Smooth muscle cell (in vitro differentiated cells): ENCODE results near the gene PPP6R1. TPM values are rescaled to one million over a fixed set of nuclear protein-coding genes. Genes with fewer than 3 reads are reported as not detected.

ENCODE experiments used
- DNase-seq: peaks from one replicate; lab custom pipeline; 2025; ENCODE audit not compliant: unreplicated experiment; lab: John Stamatoyannopoulos, UW
- H2AFZ ChIP-seq: fragments of 200-600 bp; sonication (generic); 2 replicates; pipeline ENCODE4 v1.6.0; 2016; ENCODE audit warnings: antibody characterized with exemption, low read depth, mild to moderate bottlenecking
- H3F3A ChIP-seq: fragments of 200-600 bp; sonication (generic); 2 replicates; pipeline ENCODE4 v1.6.0; 2017; ENCODE audit warnings: antibody characterized with exemption, low read depth
- H3K27ac ChIP-seq: fragments of 200-600 bp; sonication (generic); 2 replicates; pipeline ENCODE4 v1.5.1; 2016; ENCODE audit warnings: low read depth, mild to moderate bottlenecking
- H3K27me3 ChIP-seq: fragments of 200-600 bp; sonication (generic); 2 replicates; pipeline ENCODE4 v1.6.1; 2016; ENCODE audit warnings: low read depth, mild to moderate bottlenecking
- H3K36me3 ChIP-seq: fragments of 200-600 bp; sonication (generic); 2 replicates; pipeline ENCODE4 v1.5.1; 2016; ENCODE audit warnings: low read depth
- H3K4me1 ChIP-seq: fragments of 200-600 bp; sonication (generic); 2 replicates; pipeline ENCODE4 v1.5.1; 2016; ENCODE audit warnings: low read depth
- H3K4me2 ChIP-seq: fragments of 200-600 bp; sonication (generic); 2 replicates; pipeline ENCODE4 v1.6.0; 2016; ENCODE audit warnings: mild to moderate bottlenecking
- H3K4me3 ChIP-seq: fragments of 200-600 bp; sonication (generic); 2 replicates; pipeline ENCODE4 v1.5.1; 2016; ENCODE audit warnings: mild to moderate bottlenecking
- H3K79me2 ChIP-seq: fragments of 200-600 bp; sonication (generic); 2 replicates; pipeline ENCODE4 v1.6.0; 2016; ENCODE audit warnings: low read depth, mild to moderate bottlenecking
- H3K9ac ChIP-seq: fragments of 200-600 bp; sonication (generic); 2 replicates; pipeline ENCODE4 v1.6.0; 2016; ENCODE audit warnings: low read depth
- H3K9me3 ChIP-seq: fragments of 200-600 bp; sonication (generic); replicated peaks from 2 replicates; pipeline ENCODE4 v1.5.1; 2016; ENCODE audit warnings: low read depth
- H4K20me1 ChIP-seq: fragments of 200-600 bp; sonication (generic); 2 replicates; pipeline ENCODE4 v1.6.0; 2016; ENCODE audit warnings: low read depth
- WGBS: methylation state at CpG from one replicate; pipeline ENCODE4 v1.1.7; 2016; ENCODE audit warnings: low lambda C conversion rate; 5-methylcytosine and 5-hydroxymethylcytosine counted together
- polyA plus RNA-seq: library from polyadenylated mRNA; unstranded; fragments of >200 nt; fragmentation: Nextera tagmentation; extraction: Ambion mirVana; gene quantifications from 2 replicates; pipeline ENCODE4 v1.2.1, GENCODE V29; 2016
- total RNA-seq: library from RNA; depleted of rRNA; stranded (reverse); fragments of >200 nt; gene quantifications from 2 replicates; pipeline ENCODE4 v1.2.3, GENCODE V29; 2014
- TF ChIP-seq, protein P1 (sequence below): fragments of 200-600 bp; sonication (generic); IDR thresholded peaks from 2 replicates; pipeline ENCODE4 v1.5.1; 2017; ENCODE audit warnings: borderline replicate concordance, mild to moderate bottlenecking, antibody characterized with exemption; ENCODE audit not compliant: insufficient read depth, poor library complexity, severe bottlenecking

The PPP6R1 gene
- total and polyA plus RNA-seq, 2 experiments from 2014 or later = 31.1 to 58.0 TPM

DNA sequence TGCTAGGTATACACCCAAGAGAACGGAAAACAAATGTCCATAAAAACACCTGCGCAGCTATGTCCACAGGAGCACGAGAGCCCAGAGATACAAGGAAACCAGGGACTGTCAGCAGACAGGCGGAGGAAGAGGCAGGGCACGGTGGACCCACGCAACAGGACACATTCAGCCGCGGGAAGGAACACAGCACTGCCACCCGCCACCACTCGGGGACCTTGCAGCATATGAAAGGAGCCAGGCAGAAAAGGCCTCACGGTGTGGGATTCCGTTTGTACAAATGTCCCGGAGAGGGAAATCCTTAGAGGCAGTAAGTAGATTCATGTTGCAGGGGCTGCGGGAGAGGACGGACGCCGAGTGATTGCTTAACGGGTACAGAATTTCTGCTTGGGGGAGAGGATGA lies 13.3 kb upstream of the PPP6R1 start:
- no peak overlapping the region for H3K9ac ChIP-seq
- H3K9me3 ChIP-seq = no peaks in the 10 kb centered on the region
- H2AFZ ChIP-seq = no peak overlapping the region
- TF ChIP-seq, protein P1, sequence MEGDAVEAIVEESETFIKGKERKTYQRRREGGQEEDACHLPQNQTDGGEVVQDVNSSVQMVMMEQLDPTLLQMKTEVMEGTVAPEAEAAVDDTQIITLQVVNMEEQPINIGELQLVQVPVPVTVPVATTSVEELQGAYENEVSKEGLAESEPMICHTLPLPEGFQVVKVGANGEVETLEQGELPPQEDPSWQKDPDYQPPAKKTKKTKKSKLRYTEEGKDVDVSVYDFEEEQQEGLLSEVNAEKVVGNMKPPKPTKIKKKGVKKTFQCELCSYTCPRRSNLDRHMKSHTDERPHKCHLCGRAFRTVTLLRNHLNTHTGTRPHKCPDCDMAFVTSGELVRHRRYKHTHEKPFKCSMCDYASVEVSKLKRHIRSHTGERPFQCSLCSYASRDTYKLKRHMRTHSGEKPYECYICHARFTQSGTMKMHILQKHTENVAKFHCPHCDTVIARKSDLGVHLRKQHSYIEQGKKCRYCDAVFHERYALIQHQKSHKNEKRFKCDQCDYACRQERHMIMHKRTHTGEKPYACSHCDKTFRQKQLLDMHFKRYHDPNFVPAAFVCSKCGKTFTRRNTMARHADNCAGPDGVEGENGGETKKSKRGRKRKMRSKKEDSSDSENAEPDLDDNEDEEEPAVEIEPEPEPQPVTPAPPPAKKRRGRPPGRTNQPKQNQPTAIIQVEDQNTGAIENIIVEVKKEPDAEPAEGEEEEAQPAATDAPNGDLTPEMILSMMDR = no peak
- no peak overlapping the region for H3K4me2 ChIP-seq
- no peaks in the 10 kb centered on the region for H4K20me1 ChIP-seq
- no peaks in the 10 kb centered on the region for H3K27me3 ChIP-seq
- no peaks in the 10 kb centered on the region for H3K79me2 ChIP-seq
- no peak overlapping the region for H3K4me3 ChIP-seq
- 94% methylated on average over 18 of the region's 18 CpGs for WGBS
- DNase-seq = no peak
- no peaks in the 10 kb centered on the region for H3K36me3 ChIP-seq
- H3K4me1 ChIP-seq = no peaks in the 10 kb centered on the region
- H3F3A ChIP-seq = no peaks in the 10 kb centered on the region
- H3K27ac ChIP-seq = no peak overlapping the region

DNA sequence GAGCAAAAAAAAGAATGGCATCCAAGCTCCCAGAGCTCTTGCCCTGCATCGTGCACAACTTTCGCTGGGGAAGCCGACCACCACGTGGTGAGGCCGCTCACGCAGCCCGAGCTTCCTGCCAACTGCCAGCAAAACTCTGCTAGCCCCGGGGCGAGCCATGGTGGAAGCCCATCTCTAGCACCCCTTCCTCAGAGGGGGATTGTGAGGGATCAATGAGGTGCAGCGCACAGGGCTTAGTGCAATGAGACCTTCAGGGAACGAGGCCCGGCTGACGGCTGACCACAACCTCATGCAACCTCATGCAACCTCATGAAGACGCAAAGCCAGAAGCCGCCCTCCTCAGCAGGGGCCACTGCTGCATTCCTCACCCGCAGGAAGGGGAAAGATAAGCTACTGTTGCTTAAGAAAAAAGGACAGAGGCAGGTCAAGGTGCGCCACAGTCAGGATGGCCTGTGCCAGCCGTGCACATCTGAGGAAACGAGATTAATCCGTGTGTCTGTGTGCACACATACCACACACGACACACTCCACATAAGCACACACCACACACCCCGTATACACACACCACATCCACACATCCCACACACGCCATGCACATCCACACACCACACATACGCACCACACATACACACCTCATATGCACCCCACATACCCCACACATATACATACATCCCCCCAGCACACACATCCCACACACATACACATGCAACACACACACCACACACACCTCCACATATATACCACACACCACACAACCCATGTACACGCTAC lies 11.5 kb upstream of the PPP6R1 start:
- H3K4me1 ChIP-seq = no peaks in the 10 kb centered on the region
- 96% methylated on average over 20 of the region's 25 CpGs for WGBS
- no peaks in the 10 kb centered on the region for H3F3A ChIP-seq
- TF ChIP-seq, protein P1 = no peak
- no peaks in the 10 kb centered on the region for H4K20me1 ChIP-seq
- no peak for DNase-seq
- no peak overlapping the region for H3K9ac ChIP-seq
- H3K9me3 ChIP-seq = no peaks in the 10 kb centered on the region
- H3K36me3 ChIP-seq = no peaks in the 10 kb centered on the region
- peaks cover 4% of the 10 kb centered on the region for H3K79me2 ChIP-seq
- no peak overlapping the region for H3K27ac ChIP-seq
- no peak overlapping the region for H3K4me3 ChIP-seq
- H3K27me3 ChIP-seq = no peaks in the 10 kb centered on the region
- no peak overlapping the region for H3K4me2 ChIP-seq
- no peak overlapping the region for H2AFZ ChIP-seq

DNA sequence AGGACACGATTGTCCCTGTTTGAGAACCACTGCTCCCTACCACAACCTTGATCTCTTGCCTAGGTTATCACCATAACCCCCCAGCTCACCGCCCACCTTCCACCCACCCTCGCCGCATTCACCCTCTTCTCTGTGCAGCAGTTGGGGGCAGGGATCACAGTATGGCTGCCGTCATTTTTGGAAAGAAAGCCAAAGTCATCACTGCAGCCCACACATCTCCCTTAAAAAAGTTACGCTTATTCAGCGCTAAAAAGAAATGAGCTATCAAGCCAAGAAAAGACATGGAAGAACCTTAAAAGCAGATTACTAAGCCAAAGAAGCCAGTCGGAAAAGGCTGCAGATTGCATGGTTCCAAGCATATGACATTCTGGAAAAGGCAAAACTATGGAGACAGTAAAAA lies 10.5 kb upstream of the PPP6R1 start:
- no peak overlapping the region for H2AFZ ChIP-seq
- H3F3A ChIP-seq = no peaks in the 10 kb centered on the region
- no peaks in the 10 kb centered on the region for H3K4me1 ChIP-seq
- H3K4me3 ChIP-seq = no peak overlapping the region
- no peaks in the 10 kb centered on the region for H3K9me3 ChIP-seq
- H3K27me3 ChIP-seq = no peaks in the 10 kb centered on the region
- H3K9ac ChIP-seq = no peak overlapping the region
- H3K79me2 ChIP-seq = peaks cover 4% of the 10 kb centered on the region
- no peak overlapping the region for H3K27ac ChIP-seq
- TF ChIP-seq, protein P1 = no peak
- no peak for DNase-seq
- no peaks in the 10 kb centered on the region for H4K20me1 ChIP-seq
- no peaks in the 10 kb centered on the region for H3K36me3 ChIP-seq
- H3K4me2 ChIP-seq = no peak overlapping the region
- 95% methylated on average over 8 of the region's 8 CpGs for WGBS

DNA sequence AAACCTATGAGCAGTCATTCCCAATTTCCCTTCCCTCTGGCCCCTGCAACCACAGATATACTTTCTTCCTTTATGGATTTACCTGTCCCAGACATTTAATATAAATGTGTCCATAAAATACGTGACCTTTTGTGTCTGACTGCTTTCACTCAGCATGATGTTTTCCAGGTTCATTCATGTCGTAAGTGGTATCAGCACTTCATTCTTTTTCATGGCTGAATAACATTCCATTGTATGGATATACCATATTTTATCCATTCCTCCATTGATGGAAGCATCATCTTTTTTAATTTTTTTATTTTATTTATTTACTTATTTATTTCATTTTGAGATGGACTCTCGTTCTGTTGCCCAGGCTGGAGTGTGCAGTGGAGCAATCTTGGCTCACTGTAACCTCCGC lies 8.0 kb upstream of the PPP6R1 start:
- 97% methylated on average over 4 of the region's 4 CpGs for WGBS
- Histone ChIP-seq H4K20me1 (no peaks in the 10 kb centered on the region), H2AFZ (no peak overlapping the region), H3K27ac (no peak overlapping the region), H3K4me3 (no peak overlapping the region), H3K4me2 (no peak overlapping the region), H3K36me3 (no peaks in the 10 kb centered on the region), H3K4me1 (no peaks in the 10 kb centered on the region), H3K9ac (no peak overlapping the region), H3K79me2 (peaks cover 4% of the 10 kb centered on the region), H3F3A (no peaks in the 10 kb centered on the region), H3K9me3 (no peaks in the 10 kb centered on the region), H3K27me3 (no peaks in the 10 kb centered on the region)
- DNase-seq = no peak
- TF ChIP-seq, protein P1 = no peak
